ENCODE results near the gene LRRC8B.
A peak's percentile ranks its signal among the peaks of the same experiment; 100 is the strongest.
"Not testable (repeated sequence)": the region's sequence is repeated elsewhere in the genome, so short reads cannot be mapped to it uniquely, and the experiment has no call there.

Gene LRRC8B

GRCh38 chr1:89524369-89525168 is at the start of gene LRRC8B:
Gene LRRC8B (plus strand): TSS chr1:89524829. CDS start chr1:89582651, 57,822 bp downstream.
- peak; percentile 89 for DNase-seq

GRCh38 chr1:89475269-89475668 is 49.4 kb upstream of the LRRC8B start:
- no peak for DNase-seq

GRCh38 chr1:89476072-89476471 is 48.6 kb upstream of the LRRC8B start:
- DNase-seq = no peak

- peak; percentile 61 for DNase-seq
These were observed 41.4 kb upstream of the LRRC8B start for GRCh38 chr1:89483010-89483756.

GRCh38 chr1:89483757-89484077 is 40.9 kb upstream of the LRRC8B start:
- DNase-seq = no peak

- DNase-seq = no peak
These were observed 40.3 kb upstream of the LRRC8B start for GRCh38 chr1:89484092-89485038.

- no peak for DNase-seq
These were observed 36.7 kb upstream of the LRRC8B start for GRCh38 chr1:89487972-89488371.

- DNase-seq = no peak
These were observed 35.4 kb upstream of the LRRC8B start for GRCh38 chr1:89489047-89489729.

GRCh38 chr1:89490389-89490788 is 34.2 kb upstream of the LRRC8B start:
- no peak for DNase-seq

- DNase-seq = no peak
These were observed 25.3 kb upstream of the LRRC8B start for GRCh38 chr1:89499320-89499719.

- no peak for DNase-seq
These were observed 22.6 kb upstream of the LRRC8B start for GRCh38 chr1:89502042-89502441.

- no peak for DNase-seq
These were observed 21.7 kb upstream of the LRRC8B start for GRCh38 chr1:89502895-89503294.

- no peak for DNase-seq
These were observed 20.9 kb upstream of the LRRC8B start for GRCh38 chr1:89503690-89504089.

- not testable (repeated sequence) for DNase-seq
These were observed 14.6 kb upstream of the LRRC8B start for GRCh38 chr1:89510061-89510460.

GRCh38 chr1:89512996-89513720 is 11.5 kb upstream of the LRRC8B start:
- DNase-seq = no peak

- no peak for DNase-seq
These were observed 8.6 kb upstream of the LRRC8B start for GRCh38 chr1:89516055-89516454.

- no peak for DNase-seq
These were observed 6.4 kb upstream of the LRRC8B start for GRCh38 chr1:89518221-89518631.

GRCh38 chr1:89519779-89520358 is 4.8 kb upstream of the LRRC8B start:
- peak; percentile 31 for DNase-seq

- DNase-seq = not testable (repeated sequence)
These were observed 2.7 kb upstream of the LRRC8B start for GRCh38 chr1:89521977-89522376.

GRCh38 chr1:89523572-89524368 is 859 bp upstream of the LRRC8B start:
- no peak for DNase-seq
